GM18520 (cell line): ENCODE measurements around the gene TECPR2.

Experiments used
- ATAC-seq: cut with Tn5 transposase; IDR thresholded peaks from one replicate; pipeline ENCODE4 v1.9.1; 2021; ENCODE audit not compliant: unreplicated experiment

TECPR2 gene

GRCh38 chr14:102492531-102492910 lies 129.8 kb downstream of the TECPR2 start:
- no peak for ATAC-seq

GRCh38 chr14:102493096-102493495 lies 130.4 kb downstream of the TECPR2 start:
- no peak for ATAC-seq

DNA sequence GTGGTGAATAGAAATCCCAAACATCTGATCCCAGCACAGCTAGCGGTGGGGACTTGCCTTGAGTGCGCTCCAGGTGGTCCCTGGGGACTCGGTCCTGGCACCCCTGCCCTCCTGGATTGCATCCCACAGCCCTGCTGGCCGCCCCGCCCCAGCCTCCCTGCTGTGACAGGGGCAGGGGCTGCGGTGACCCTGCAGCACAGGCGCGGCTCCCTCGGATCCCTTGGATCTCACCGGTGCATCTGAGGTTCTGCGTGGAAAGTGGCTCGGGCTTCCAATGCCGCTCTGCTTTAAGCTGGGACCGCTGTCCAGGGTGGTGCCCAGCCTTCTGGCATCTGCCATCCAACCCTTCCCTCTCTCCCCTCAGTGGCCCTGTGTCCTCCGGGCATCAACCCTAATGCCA lies 130.8 kb downstream of the TECPR2 start:
- no peak for ATAC-seq

DNA sequence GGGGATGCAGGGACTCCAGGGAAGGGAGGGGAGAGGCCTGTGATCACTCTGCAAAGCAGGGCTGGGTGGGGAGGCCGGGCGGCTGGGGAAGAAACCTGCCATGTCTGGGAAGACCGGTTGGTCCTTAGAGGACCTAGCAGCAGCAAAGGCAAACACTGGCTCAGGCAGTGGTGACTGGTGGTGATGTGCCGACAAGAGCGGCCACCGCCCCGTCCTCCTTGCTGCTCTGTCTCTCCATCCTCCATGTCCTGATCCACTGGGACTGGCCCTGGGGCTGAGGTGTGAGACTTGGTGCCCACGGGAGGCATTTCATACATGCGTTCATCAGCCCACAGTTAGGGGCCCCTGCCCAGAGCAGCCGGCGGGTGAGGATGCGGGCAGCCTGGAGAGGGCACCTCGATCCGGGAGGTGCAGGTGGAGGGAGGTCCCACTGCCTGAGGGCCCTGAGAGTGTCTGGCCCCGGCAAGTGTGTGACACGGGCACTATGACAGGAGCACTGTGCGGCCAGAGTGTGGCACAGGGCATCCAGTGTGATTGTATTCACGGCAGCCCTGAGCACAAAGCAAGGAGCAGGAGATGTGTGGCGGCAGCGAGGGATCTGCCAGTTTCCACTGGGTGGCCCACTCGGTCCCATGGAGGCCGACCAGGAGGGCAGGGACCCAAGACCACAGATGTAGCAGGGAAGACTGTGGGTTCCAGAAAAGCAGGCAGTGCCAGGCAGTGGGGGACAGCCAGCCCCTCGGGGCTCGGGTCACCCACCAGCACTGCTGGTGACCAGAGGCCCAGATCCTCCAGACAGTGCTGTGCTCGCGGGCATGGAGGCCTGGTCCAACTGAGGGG lies 133.0 kb downstream of the TECPR2 start:
- no peak for ATAC-seq

- ATAC-seq = no peak
Measured at GRCh38 chr14:102496331-102496691, 133.6 kb downstream of the TECPR2 start.

DNA sequence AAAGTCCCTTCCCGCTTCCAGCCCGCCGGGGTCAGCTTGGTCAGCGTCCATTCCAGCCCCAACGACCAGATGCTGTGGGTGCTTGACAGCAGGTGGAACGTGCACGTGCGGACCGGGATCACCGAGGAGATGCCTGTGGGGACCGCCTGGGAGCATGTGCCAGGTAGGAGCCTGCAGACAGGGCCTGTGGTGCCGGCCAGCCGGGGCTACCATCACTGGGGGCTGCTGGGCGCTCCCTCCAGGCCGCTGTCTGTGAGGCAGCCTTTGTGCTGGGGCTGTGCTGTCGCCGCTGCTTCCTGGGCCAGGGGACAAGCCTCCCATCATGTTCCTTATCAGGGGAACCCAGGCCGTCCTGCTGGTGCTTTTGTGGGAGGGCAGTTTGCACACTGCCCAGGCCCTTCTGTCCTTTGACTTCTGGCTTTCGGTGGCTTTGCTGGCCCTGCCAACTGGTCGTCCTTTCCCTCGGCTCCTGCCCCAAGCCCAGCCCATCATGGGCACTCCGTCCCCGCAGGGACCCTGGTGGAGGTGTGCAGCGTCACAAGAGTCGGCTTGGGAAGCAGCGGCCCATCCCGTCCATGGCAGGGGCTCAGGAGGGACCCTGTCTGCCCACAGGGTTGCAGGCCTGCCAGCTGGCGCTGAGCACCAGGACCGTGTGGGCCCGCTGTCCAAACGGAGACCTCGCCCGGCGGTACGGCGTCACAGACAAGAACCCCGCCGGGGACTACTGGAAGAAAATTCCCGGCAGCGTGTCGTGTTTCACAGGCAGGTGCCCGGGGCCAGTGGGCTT lies 134.4 kb downstream of the TECPR2 start:
- ATAC-seq = no peak

GRCh38 chr14:102497998-102498677 lies 135.4 kb downstream of the TECPR2 start:
- no peak for ATAC-seq

DNA sequence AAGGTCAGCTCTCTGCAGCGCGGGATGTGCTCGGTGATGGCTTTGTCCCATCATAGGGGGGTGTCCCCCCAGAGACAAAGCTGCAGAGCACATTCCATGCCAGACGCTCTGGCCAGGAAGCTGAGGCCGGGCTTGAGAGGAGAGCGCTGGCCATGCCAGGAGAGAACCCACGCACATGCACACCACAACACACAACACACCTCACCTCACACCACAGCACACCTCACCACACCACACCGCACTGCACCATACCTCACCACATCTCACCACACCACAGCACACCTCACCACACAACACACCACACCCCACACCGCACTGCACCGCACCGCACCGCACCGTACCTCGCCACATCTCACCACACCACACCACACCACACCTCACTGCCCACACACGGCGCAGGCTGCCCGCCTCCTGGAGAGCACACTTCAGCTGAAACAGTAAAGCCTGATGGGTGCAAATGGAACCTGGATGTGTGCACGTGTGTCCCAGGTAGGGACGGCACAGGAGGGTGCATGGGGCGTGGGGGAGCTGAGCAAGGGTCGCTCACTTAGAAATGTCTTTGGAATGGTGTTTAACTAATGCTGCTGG lies 136.0 kb downstream of the TECPR2 start:
- no peak for ATAC-seq

DNA sequence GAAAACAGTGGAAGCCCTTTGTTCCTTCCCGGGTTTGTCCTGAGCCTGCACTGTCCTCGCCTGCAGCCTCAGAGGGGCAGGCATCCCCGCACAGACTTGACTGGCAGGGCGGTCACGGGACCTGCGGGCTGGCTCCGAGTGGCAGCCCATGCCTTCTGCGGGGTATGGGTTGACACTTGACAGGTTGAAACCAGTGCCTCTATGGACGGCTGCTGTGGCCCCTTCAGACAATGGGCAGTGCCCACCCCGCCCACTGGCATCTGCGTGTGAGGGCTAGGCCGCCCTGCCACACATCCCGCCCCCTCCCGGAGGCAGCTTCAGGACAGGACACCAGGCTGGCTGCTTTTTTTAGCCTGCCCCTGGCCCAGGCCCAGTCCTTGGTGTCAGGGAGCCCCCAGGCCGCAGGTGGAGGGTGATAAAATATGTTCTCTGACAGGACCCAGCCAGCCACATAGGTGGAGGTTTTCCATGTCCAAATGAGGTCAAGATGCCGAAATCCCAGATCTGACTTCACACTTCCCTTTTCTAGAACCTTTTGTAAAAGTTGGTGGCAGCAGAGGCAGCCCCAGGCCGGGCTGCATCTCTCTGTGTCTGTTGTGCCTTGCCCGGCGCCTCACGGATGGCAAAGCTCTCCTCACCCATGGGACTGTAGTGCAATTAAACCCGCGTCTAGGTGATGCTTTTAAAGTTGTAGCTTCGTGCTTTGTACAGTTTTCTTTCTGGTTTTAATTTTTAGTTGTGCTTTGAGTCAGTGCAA lies 136.8 kb downstream of the TECPR2 start:
- ATAC-seq = no peak

- ATAC-seq = no peak
Measured at GRCh38 chr14:102500158-102500662, 137.5 kb downstream of the TECPR2 start.

DNA sequence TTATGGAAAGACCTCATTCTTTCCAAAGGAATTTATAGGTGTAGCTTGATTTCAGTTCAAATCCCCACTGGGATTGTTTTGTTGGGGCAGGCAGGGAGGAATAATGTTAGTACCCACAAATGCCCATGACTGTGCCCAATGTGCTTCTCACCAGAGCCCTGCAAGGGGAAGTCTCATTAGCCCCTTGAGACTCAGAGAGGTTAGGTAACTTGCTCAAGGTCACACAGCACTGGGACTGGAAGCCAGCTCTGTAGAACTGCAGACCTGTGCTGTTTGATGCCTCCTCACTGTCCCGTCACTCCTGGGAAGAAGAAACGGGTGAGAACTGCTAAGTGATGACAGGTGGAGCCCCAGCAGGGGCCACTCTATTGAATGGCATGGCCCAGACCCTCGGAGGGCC lies 138.0 kb downstream of the TECPR2 start:
- no peak for ATAC-seq

DNA sequence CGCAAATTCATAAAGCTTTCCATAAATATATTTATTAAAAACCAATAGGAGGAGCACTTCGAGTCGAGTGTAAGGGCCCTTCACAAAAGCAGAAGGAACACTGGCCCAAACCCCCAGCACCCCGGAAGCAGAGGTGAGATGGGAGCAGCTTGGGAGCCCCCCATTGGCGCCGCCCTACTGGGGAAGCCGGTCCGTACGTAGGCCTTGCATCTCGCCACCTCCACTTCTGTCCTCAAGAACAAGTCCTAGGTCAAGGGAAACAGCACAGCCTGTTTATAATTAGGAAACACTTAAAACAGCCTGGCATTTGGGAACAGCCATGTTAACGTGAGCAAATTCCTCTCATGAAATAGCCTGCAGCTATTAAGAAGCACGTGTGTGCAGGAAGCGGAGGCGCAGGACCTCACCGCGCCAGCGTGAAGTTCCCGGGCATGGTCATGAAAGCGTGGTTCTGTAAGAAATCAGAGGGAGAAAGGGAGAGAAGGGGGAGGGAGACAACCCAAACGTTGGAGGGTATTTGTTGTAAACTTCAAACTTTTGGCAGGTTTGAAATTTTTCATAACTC lies 139.1 kb downstream of the TECPR2 start:
- ATAC-seq = no peak

DNA sequence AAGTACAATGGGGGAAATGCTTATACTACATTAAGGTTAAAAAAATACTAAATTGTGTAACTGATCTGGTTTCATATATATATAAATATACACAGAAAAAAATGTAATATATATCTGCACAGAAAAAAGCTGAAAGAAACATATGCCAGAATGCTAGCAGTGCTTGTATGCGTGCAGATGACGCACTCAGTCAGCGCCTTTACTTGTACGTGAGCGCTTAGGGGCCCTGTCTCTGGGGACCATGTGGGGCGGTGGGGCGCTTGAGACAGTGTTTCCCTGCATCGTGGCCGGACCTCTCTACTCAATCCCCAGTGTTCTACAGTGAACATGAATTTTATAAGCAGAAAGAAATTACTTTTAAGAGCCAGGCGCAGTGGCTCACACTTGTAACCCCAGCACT lies 139.8 kb downstream of the TECPR2 start:
- no peak for ATAC-seq

- no peak for ATAC-seq
Measured at GRCh38 chr14:102503641-102504327, 141.0 kb downstream of the TECPR2 start.

GRCh38 chr14:102504328-102504999 lies 141.7 kb downstream of the TECPR2 start:
- no peak for ATAC-seq

- no peak for ATAC-seq
Measured at GRCh38 chr14:102505000-102505619, 142.4 kb downstream of the TECPR2 start.

- ATAC-seq = no peak
Measured at GRCh38 chr14:102505775-102506625, 143.3 kb downstream of the TECPR2 start.

GRCh38 chr14:102506626-102506925 lies 143.8 kb downstream of the TECPR2 start:
- ATAC-seq = no peak
